Esophagus squamous epithelium (tissue), 5 donors: ENCODE results near the gene HOXB13. TPM values are rescaled to one million over a fixed set of nuclear protein-coding genes. Genes with fewer than 3 reads are reported as not detected.

Experiments
- DNase-seq: peaks from one replicate; lab custom pipeline; 2025; lab: John Stamatoyannopoulos, UW
- H3K27ac ChIP-seq, 4 donors: fragments of 200-600 bp; sonication (generic); one replicate each; pipeline ENCODE4 v1.5.1; 2016 to 2019; ENCODE audit warnings: mild to moderate bottlenecking in 1 of 4
- H3K27me3 ChIP-seq, 4 donors: fragments of 200-600 bp; sonication (generic); 1 replicate in 3 of 4; 2 replicates in 1 of 4; pipeline versions ENCODE4 v1.5.1 to v1.6.0; 2017 to 2021; ENCODE audit warnings: antibody characterized with exemption in 1 of 4
- H3K36me3 ChIP-seq, 3 donors: fragments of 200-600 bp; sonication (generic); one replicate each; pipeline ENCODE4 v1.5.1; 2016 to 2019
- H3K4me1 ChIP-seq, 3 donors: fragments of 200-600 bp; sonication (generic); one replicate each; pipeline ENCODE4 v1.5.1; 2017 to 2019
- H3K4me3 ChIP-seq, 4 donors: fragments of 200-600 bp; sonication (generic); 1 replicate in 3 of 4; 2 replicates in 1 of 4; pipeline ENCODE4 v1.5.1; 2016 to 2019; ENCODE audit warnings: mild to moderate bottlenecking in 2 of 4, moderate library complexity in 1 of 4
- H3K9me3 ChIP-seq, 3 donors: fragments of 200-600 bp; sonication (generic); one replicate each; pipeline ENCODE4 v1.5.1; 2016 to 2019
- CTCF ChIP-seq, 6 experiments: fragments of 450-650 bp in 4 of 6; fragments of 200-600 bp in 2 of 6; sonication (generic) in 2 of 6; IDR thresholded peaks; one replicate each; pipeline ENCODE4 v1.5.1; 2016 to 2019; ENCODE audit warnings: antibody characterized with exemption in 6 of 6, mild to moderate bottlenecking in 4 of 6, moderate library complexity in 4 of 6
- POLR2A ChIP-seq, 4 donors: fragments of 450-650 bp; IDR thresholded peaks; one replicate each; pipeline ENCODE4 v1.6.1; 2017; ENCODE audit warnings: antibody characterized with exemption in 4 of 4, mild to moderate bottlenecking in 4 of 4, moderate library complexity in 3 of 4
- WGBS, 2 donors: methylation state at CpG; one replicate each; pipeline ENCODE4 v1.1.5; 2018; 5-methylcytosine and 5-hydroxymethylcytosine counted together
- intact Hi-C: fragments of 100-400 bp; cut with DNase I; formaldehyde crosslinking; loops from one replicate; pipeline ENCODE4 v1.15.0; 2022
- total RNA-seq, 4 donors: library from RNA; depleted of rRNA; stranded (reverse); fragments of >200 nt; gene quantifications; one replicate each; pipeline ENCODE4 v1.1.0, GENCODE V29; 2016
- donor health status: DM: yes; HTN: yes; CAD: no.

HOXB13 gene
- total RNA-seq, 4 donors from 2014 or later: not detected

GRCh38 chr17:48725288-48726064 lies 3.1 kb downstream of the HOXB13 start:
- Histone ChIP-seq H3K36me3 (no peaks in the 10 kb centered on the region), H3K4me1 (peaks cover 7 to 46% (median 33%) of the 10 kb centered on the region in 3 donors), H3K9me3 (no peaks in the 10 kb centered on the region), H3K27ac (no peak overlapping the region), H3K27me3 (peaks cover 70 to 100% (median 92%) of the 10 kb centered on the region in 4 donors), H3K4me3 (peak overlapping the region in 1 of 4 donors; percentile 7)
- intact Hi-C loops: loop anchor here (5.0 kb wide), 1 partner anchor 67 kb away; no protein-coding TSS in a partner anchor
- WGBS, 2 donors: 8 to 33% methylated on average over 1 to 5 of the region's 38 CpGs
- DNase-seq: no peak
- TF ChIP-seq CTCF (IDR thresholded peaks at IDR 0.05) (no peak), POLR2A (IDR thresholded peaks at IDR 0.05) (no peak)

- intact Hi-C loops: loop anchor here (5.0 kb wide), 1 partner anchor 67 kb away; no protein-coding TSS in a partner anchor
- no peaks in the 10 kb centered on the region for H3K9me3 ChIP-seq
- DNase-seq: no peak
- peaks cover 68 to 100% (median 93%) of the 10 kb centered on the region in 4 donors for H3K27me3 ChIP-seq
- H3K36me3 ChIP-seq: no peaks in the 10 kb centered on the region
- WGBS, 2 donors: 7 to 12% methylated on average over 8 to 11 of the region's 16 CpGs
- H3K27ac ChIP-seq: no peak overlapping the region
- H3K4me3 ChIP-seq: peak overlapping the region in 1 of 4 donors; percentile 7
- peaks cover 7 to 47% (median 33%) of the 10 kb centered on the region in 3 donors for H3K4me1 ChIP-seq
- TF ChIP-seq CTCF (IDR thresholded peaks at IDR 0.05) (no peak), POLR2A (IDR thresholded peaks at IDR 0.05) (no peak)
These were observed 3.6 kb downstream of the HOXB13 start for GRCh38 chr17:48725004-48725287.

GRCh38 chr17:48724251-48725003 lies 4.1 kb downstream of the HOXB13 start:
- TF ChIP-seq POLR2A (IDR thresholded peaks at IDR 0.05): no peak
- peak; percentile 33 to 67 (median 59) for TF ChIP-seq CTCF (IDR thresholded peaks at IDR 0.05)
- Histone ChIP-seq H3K4me1 (peaks cover 7 to 52% (median 36%) of the 10 kb centered on the region in 3 donors), H3K9me3 (no peaks in the 10 kb centered on the region), H3K36me3 (no peaks in the 10 kb centered on the region), H3K4me3 (peak overlapping the region in 1 of 4 donors; percentile 26), H3K27ac (no peak overlapping the region), H3K27me3 (peaks cover 70 to 100% (median 93%) of the 10 kb centered on the region in 4 donors)
- WGBS, 2 donors: 10 to 15% methylated on average over 18 to 20 of the region's 32 CpGs
- intact Hi-C loops: loop anchor here (5.0 kb wide), 2 partner anchors 68 to 153 kb away; no protein-coding TSS in a partner anchor
- no peak for DNase-seq

- Histone ChIP-seq H3K4me1 (peaks cover 10 to 52% (median 38%) of the 10 kb centered on the region in 3 donors), H3K27ac (no peak overlapping the region), H3K4me3 (peak overlapping the region in 1 of 4 donors; percentile 40), H3K36me3 (no peaks in the 10 kb centered on the region), H3K9me3 (no peaks in the 10 kb centered on the region), H3K27me3 (peaks cover 69 to 100% (median 93%) of the 10 kb centered on the region in 4 donors)
- intact Hi-C loops: loop anchor here (5.0 kb wide), 1 partner anchor 154 kb away; no protein-coding TSS in a partner anchor
- no peak for DNase-seq
- 16% methylated on average over 19 to 41 of the region's 42 CpGs for WGBS, 2 donors
- TF ChIP-seq CTCF (IDR thresholded peaks at IDR 0.05) (no peak), POLR2A (IDR thresholded peaks at IDR 0.05) (no peak)
These were observed 4.9 kb downstream of the HOXB13 start for GRCh38 chr17:48723423-48724250.
